GM21528 (cell line): ENCODE measurements around the gene MBOAT7.
"Not testable (repeated sequence)": the region's sequence is repeated elsewhere in the genome, so short reads cannot be mapped to it uniquely, and the experiment has no call there.

ENCODE experiments used
- ATAC-seq: cut with Tn5 transposase; IDR thresholded peaks from one replicate; pipeline ENCODE4 v1.9.1; 2021; ENCODE audit warnings: mild to moderate bottlenecking, moderate library complexity; ENCODE audit not compliant: unreplicated experiment, low FRiP score

The MBOAT7 gene

DNA sequence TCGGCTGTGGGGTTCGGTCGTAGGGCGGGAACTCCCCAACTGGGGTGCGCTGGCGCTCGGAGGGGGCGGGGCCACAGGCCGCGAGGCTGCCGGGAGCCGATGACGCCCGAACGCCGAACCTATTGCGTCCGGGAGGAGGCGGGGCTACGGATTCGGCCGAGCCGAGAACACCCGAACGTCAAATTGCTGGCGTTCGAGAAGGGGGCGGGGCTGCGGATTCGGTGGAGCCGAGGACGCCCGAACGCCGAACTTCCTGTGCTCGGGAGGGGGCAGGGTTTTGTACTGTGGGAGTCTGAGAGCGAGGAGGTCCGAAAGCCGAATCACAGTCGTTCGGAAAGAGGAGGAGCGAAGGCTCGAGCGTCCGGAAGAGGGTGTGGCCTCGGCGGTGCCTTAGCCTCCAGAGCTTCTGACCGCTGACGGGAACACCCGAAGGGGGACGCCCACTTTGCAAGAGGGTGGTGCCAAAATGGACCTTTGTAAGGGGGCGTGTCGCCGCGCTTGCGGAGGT is 1.2 kb upstream of the MBOAT7 start:
- ATAC-seq = peak; percentile 47

DNA sequence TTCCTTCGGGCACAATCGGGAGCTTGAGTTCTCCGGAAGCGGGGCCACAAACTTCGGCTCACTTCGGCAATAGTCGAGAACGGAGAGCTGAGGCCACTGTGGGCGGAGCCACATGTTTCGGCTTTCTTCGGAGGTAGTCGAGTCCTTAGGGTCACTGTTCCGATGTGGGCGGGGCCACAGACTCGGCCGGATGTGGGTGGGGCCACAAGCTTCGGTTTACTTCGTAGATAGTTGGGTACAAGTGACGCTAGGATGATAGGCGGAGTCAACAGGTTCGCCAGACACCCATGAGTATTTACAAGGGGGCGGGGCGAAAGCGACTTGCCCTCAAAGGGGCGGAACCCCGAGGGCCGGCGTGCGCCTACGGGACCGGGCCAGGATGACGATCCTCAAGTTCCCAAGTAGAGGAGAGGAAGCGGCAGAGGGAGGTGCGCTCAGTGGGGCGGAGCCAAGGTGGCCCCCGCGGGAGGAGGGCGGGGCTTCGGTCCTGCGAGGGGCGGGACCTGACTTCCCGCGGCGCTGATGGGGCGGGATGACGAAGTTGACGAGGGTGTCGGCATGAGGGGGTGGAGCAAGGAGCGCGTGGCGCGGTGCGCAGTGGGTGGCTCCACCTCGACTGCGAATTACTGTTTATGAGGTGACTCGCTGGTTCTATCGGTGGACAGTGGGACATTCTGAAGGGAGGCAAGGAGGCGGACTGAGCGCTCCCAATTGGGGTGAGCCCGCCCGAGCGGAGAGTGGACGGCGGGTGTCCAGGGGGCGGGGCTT is 539 bp upstream of the MBOAT7 start:
- ATAC-seq = peak; percentile 53

- ATAC-seq = no peak
Observed at GRCh38 chr19:54188215-54188871, 1.0 kb downstream of the MBOAT7 start.

DNA sequence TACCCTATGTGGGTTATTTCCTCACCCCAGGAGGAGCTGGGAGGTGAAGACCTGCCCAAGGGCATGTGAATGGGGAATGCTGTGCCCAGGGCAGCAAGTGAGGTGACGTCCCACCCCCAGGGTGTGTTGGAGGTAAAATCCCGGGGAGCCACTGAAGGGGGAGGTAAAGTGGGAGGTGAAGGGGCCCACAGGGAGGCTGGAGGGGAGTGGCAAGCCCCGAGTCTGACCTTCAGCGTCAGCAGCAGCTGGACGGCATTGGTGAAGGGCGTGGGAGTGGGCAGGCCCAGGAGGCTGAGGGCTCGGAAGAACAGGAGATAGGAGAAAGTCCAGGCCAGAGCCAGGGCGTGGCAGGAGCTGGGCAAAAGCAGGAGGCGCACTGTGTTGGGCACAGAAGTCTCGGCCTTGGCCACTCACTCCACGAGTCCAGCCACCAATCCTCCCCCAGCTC is 2.4 kb downstream of the MBOAT7 start:
- no peak for ATAC-seq

DNA sequence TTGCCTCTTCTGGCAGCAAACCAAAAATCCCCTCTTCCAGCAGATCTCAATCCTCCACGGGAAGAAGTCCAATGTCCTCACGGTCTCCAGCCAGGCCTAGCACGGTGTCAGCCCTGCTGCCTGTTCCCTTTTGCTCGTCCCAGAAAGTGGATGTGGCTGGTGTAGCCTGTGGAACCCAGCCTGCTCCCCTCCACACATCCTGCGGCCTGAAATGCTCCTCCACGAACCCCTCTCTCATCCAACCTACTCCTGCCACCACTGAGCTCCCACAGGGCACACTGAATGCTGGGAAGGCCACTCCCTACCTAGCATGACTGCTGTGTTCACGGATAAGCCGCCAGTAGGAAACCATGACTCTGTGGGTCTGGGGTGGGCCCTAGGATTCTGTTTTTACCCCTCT is 3.0 kb downstream of the MBOAT7 start:
- no peak for ATAC-seq

- no peak for ATAC-seq
Observed at GRCh38 chr19:54183431-54183830, 5.9 kb downstream of the MBOAT7 start.

DNA sequence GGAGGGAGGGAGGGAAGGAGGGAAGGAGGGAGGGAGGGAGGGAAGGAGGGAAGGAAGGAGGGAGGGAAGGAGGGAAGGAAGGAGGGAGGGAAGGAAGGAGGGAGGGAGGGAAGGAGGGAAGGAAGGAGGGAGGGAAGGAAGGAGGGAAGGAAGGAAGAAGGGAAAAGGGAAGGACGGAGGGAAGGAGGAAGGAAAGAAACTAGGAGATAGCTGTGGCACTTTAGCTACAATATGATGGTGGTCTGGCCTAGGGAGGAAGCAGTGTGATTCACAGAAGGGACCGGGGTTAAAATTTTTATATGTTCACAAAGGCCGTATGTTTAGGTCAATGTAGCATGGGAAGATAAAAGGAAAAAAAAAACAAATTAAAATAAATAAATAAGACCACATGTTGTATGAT is 7.5 kb downstream of the MBOAT7 start:
- not testable (repeated sequence) for ATAC-seq

GRCh38 chr19:54180691-54181091 is 8.7 kb downstream of the MBOAT7 start:
- ATAC-seq = no peak

GRCh38 chr19:54179921-54180461 is 9.4 kb downstream of the MBOAT7 start:
- ATAC-seq = no peak

- no peak for ATAC-seq
Observed at GRCh38 chr19:54179262-54179852, 10.0 kb downstream of the MBOAT7 start.

GRCh38 chr19:54178581-54179261 is 10.7 kb downstream of the MBOAT7 start:
- ATAC-seq = no peak

DNA sequence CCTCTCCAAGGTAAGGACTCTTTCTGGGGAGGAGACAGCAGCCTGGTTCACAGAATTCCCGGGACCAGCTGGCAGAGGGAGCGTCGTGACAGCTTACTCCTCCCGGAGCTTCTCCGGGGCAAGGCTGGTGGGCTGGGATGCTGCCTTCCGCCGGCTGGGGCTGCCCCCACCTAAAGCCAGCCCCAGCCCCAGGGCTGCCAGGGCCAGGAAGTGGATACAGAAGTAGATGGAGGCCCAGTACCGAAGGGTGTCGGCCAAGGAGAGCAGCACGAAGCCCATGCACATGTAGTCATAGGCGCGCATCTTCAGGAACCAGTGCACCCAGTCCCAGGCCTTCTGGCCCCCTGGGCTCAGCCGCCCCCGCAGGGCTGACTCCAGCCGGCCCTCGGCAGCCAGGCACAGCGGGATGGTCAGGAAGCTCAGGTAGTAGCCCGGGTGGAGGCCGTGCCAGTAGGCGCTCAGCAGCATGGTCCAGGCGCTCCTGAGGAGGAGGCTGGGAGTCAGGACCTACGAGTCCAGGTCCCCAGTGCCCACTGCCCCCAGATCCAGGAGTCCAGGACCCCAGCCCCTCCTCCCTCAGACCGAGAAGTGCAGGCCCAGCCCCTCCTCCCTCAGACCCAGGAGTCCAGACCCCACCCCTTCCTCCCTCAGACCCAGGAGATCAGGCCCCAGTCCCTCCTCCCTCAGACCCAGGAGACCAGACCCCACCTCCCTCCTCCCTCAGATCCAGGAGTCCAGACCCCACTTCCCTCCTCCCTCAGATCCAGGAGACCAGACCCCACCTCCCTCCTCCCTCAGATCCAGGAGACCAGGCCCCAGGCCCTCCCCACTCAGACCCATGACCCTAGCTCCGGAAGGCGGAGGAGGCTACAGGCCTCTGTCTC is 15.2 kb downstream of the MBOAT7 start:
- ATAC-seq = no peak

- no peak for ATAC-seq
Observed at GRCh38 chr19:54173359-54173699, 16.1 kb downstream of the MBOAT7 start.

GRCh38 chr19:54172471-54173358 is 16.7 kb downstream of the MBOAT7 start, which contains the start of gene TMC4:
TMC4 (minus strand) TSS chr19:54173160; CDS start chr19:54173117, 43 bp downstream.
- no peak for ATAC-seq

GRCh38 chr19:54171736-54172431 is 17.5 kb downstream of the MBOAT7 start:
- not testable (repeated sequence) for ATAC-seq

DNA sequence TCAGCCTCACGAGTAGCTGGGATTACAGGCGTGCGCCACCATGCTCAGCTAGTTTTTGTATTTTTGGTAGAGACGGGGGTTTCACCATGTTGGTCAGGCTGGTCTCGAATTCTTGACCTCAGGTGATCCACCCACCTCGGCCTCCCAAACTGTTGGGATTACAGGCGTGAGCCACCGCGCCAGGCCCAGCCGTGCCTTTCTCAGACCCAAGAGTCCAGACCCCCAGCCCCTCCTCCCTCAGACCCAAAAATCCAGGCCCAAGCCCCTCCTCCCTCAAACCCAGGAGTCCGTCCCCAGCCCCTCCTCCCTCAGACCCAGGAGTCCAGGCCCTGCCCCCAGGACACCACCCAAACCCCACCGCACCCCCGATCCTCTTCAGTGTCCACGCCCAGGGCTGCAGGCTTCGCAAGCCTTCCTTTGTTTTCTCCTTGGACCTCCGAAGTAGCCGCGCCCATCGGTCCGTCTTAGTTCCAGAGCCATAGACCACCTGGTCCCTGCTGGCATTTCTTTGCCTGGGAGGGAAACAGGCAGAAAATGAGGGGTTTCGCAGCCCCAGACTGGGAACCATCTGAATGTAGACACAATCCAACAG is 20.1 kb downstream of the MBOAT7 start:
- ATAC-seq = no peak

DNA sequence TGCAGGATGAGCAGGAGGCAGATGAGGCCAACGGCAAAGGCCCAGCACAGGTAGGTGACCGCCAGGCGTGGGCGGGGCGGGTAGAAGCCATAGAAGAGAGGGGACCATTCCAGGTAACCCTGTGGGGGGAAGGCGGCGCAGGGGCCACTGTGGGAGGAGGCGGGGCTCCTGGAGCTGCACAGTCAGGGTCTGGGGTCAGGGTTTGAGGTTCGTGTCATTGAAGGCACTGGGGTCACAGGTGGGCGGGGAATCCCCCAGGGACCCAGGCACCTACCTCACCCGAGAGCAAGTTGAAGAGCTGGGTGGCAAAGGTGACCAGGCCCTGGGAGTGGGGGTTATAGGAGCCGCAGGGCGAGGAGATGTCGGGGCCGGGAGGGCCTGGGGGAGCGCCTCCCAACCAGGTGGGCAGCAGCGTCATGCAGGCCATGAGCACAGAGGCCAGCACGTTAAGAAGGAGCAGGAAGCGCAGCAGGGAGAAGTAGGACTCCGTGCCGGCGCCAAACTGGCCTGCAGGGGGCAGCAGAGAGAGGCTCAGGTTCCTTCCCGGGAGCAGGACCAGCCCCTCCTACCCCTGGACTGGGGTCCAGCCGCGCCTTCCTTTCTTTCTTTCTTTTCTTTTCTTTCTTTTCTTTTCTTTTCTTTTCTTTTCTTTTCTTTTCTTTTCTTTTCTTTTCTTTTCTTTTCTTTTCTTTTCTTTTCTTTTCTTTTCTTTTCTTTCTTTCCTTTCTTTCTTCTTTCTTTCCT is 21.0 kb downstream of the MBOAT7 start:
- no peak for ATAC-seq
